GM12891 (cell line): ENCODE data around the gene PSMC3IP.

Experiments used
- PAX5 ChIP-seq: IDR thresholded peaks from 2 replicates; pipeline ENCODE4 v1.6.1; 2011; ENCODE audit warnings: low read length, moderate library complexity, mild to moderate bottlenecking; ENCODE audit not compliant: insufficient read depth, severe bottlenecking
- POLR2A ChIP-seq: IDR thresholded peaks from 2 replicates; pipeline ENCODE4 v1.6.1; 2011; ENCODE audit warnings: low read depth, low read length, control low read depth
- POLR2AphosphoS5 ChIP-seq: IDR thresholded peaks from 2 replicates; pipeline ENCODE4 v1.6.1; 2011; ENCODE audit warnings: low read depth, low read length, control low read depth
- SPI1 ChIP-seq: IDR thresholded peaks from 2 replicates; pipeline ENCODE4 v1.6.1; 2011; ENCODE audit warnings: low read depth, low read length, control low read depth
- TAF1 ChIP-seq: IDR thresholded peaks from 2 replicates; pipeline ENCODE4 v1.6.1; 2011; ENCODE audit warnings: low read depth, low read length, control low read depth

DNA sequence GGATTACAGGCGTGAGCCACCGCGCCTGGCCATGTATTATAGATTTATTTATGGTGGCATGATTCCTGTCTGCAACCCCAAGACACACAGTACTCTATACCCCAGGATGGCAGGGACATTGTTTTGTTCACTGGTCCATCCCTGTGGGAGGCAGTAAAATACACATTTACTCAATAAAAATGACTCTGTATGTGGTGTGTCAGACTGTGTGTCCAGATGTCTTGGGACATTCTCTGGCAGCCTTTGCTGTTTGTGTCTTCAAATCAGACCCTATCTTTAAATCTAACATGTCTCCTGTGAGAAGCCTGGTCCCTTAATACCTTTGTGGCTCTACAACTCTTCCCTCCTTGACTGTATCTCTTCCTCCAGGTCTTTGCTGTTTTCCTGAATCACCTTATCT is 17.3 kb downstream of the PSMC3IP start:
- TF ChIP-seq POLR2A (no peak), POLR2AphosphoS5 (no peak), TAF1 (no peak), SPI1 (no peak), PAX5 (no peak)
